HEK293 (cell line): ENCODE measurements around the gene TRAP1.

Source experiments
- CTCF ChIA-PET: fragments of 350-600 bp; formaldehyde crosslinking; extraction: SDS; loops from one replicate; lab custom pipeline; 2021; ENCODE audit warnings: antibody characterized with exemption; lab: Yijun Ruan, JAX
- POLR2A ChIA-PET: fragments of 300-600 bp; formaldehyde crosslinking; extraction: SDS; loops from one replicate; lab custom pipeline; 2020; ENCODE audit warnings: antibody characterized with exemption, inconsistent platforms; lab: Yijun Ruan, JAX
- H3K27ac ChIP-seq: fragments of 200-500 bp; sonication (Bioruptor generic); 2 replicates; pipeline ENCODE4 v1.5.1; 2014; ENCODE audit warnings: low read depth, low read length, control low read depth, inconsistent platforms; ENCODE audit errors: extremely low read depth
- H3K36me3 ChIP-seq, 2 experiments: fragments of 200-500 bp in 1 of 2; sonication (Bioruptor generic) in 1 of 2; 1 replicate in 1 of 2; 2 replicates in 1 of 2; pipeline ENCODE4 v1.5.1; 2014 to 2017; ENCODE audit warnings: inconsistent platforms in 2 of 2, low read length in 2 of 2; ENCODE audit not compliant: control insufficient read depth in 2 of 2, insufficient read depth in 1 of 2
- H3K4me1 ChIP-seq: fragments of 200-500 bp; sonication (Bioruptor generic); 2 replicates; pipeline ENCODE4 v1.5.1; 2014; ENCODE audit warnings: mild to moderate bottlenecking, low read length, inconsistent platforms; ENCODE audit not compliant: control insufficient read depth, insufficient read depth
- H3K4me3 ChIP-seq: 2 replicates; pipeline ENCODE4 v1.5.1; 2011; ENCODE audit warnings: low read depth, mild to moderate bottlenecking, control low read depth, low read length, moderate library complexity
- H3K9me3 ChIP-seq: fragments of 200-500 bp; sonication (Bioruptor generic); 2 replicates; pipeline ENCODE4 v1.5.1; 2014; ENCODE audit warnings: low read depth, low read length, inconsistent platforms; ENCODE audit not compliant: control insufficient read depth, insufficient read depth
- GLI4 ChIP-seq: fragments of 450-650 bp; formaldehyde crosslinking; IDR thresholded peaks from 2 replicates; pipeline ENCODE4 v1.5.1; 2016; ENCODE audit warnings: missing biosample characterization, missing genetic modification characterization
- KLF1 ChIP-seq: fragments of 450-650 bp; formaldehyde crosslinking; IDR thresholded peaks from 2 replicates; pipeline ENCODE4 v1.5.1; 2016; ENCODE audit warnings: missing biosample characterization, missing genetic modification characterization
- MEIS1 ChIP-seq: sonication (generic); formaldehyde crosslinking; IDR thresholded peaks from 2 replicates; pipeline ENCODE4 v1.8.1; 2022; ENCODE audit warnings: missing genetic modification reagents, mild to moderate bottlenecking, borderline replicate concordance
- SETDB1 ChIP-seq: IDR thresholded peaks from one replicate; pipeline ENCODE4 v1.6.1; 2017; ENCODE audit warnings: mild to moderate bottlenecking, low read length, moderate library complexity, mixed read lengths; ENCODE audit not compliant: insufficient read length
- SP2 ChIP-seq: fragments of 450-650 bp; formaldehyde crosslinking; IDR thresholded peaks from 2 replicates; pipeline ENCODE4 v1.5.1; 2016; ENCODE audit warnings: missing biosample characterization, missing genetic modification characterization
- SP3 ChIP-seq: fragments of 450-650 bp; formaldehyde crosslinking; IDR thresholded peaks from 2 replicates; pipeline ENCODE4 v1.5.1; 2016; ENCODE audit warnings: missing biosample characterization, missing genetic modification characterization
- ZFP69B ChIP-seq: fragments of 450-650 bp; formaldehyde crosslinking; IDR thresholded peaks from 2 replicates; pipeline ENCODE4 v1.5.1; 2016; ENCODE audit warnings: missing biosample characterization, missing genetic modification characterization
- ZNF155 ChIP-seq: fragments of 450-650 bp; formaldehyde crosslinking; IDR thresholded peaks from 2 replicates; pipeline ENCODE4 v1.5.1; 2016; ENCODE audit warnings: missing biosample characterization, missing genetic modification characterization
- ZNF157 ChIP-seq: fragments of 450-650 bp; formaldehyde crosslinking; IDR thresholded peaks from 2 replicates; pipeline ENCODE4 v1.5.1; 2016; ENCODE audit warnings: missing biosample characterization, missing genetic modification characterization
- ZNF174 ChIP-seq: fragments of 450-650 bp; formaldehyde crosslinking; IDR thresholded peaks from 2 replicates; pipeline ENCODE4 v1.5.0; 2017; ENCODE audit warnings: missing biosample characterization, mild to moderate bottlenecking, missing genetic modification characterization
- ZNF266 ChIP-seq: fragments of 450-650 bp; formaldehyde crosslinking; IDR thresholded peaks from 2 replicates; pipeline ENCODE4 v1.5.1; 2016; ENCODE audit warnings: missing biosample characterization, missing genetic modification characterization, low read depth
- ZNF302 ChIP-seq: fragments of 450-650 bp; formaldehyde crosslinking; IDR thresholded peaks from 2 replicates; pipeline ENCODE4 v1.5.1; 2016; ENCODE audit warnings: missing biosample characterization, missing genetic modification characterization, low read depth
- ZNF341 ChIP-seq: fragments of 450-650 bp; formaldehyde crosslinking; IDR thresholded peaks from 2 replicates; pipeline ENCODE4; 2016; ENCODE audit warnings: low read depth, missing biosample characterization, missing genetic modification characterization
- ZNF37A ChIP-seq: fragments of 450-650 bp; IDR thresholded peaks from 2 replicates; pipeline ENCODE4 v1.5.1; 2018; ENCODE audit warnings: missing biosample characterization, missing genetic modification characterization
- ZNF488 ChIP-seq: fragments of 450-650 bp; formaldehyde crosslinking; IDR thresholded peaks from 2 replicates; pipeline ENCODE4 v1.5.1; 2016; ENCODE audit warnings: missing biosample characterization, missing genetic modification characterization
- ZNF513 ChIP-seq: fragments of 450-650 bp; IDR thresholded peaks from 2 replicates; pipeline ENCODE4 v1.5.1; 2018; ENCODE audit warnings: missing biosample characterization, missing genetic modification characterization
- ZNF518A ChIP-seq: fragments of 450-650 bp; formaldehyde crosslinking; conservative IDR thresholded peaks from 2 replicates; pipeline ENCODE4 v1.5.1; 2016; ENCODE audit warnings: low read depth, missing biosample characterization, missing genetic modification characterization
- ZNF561 ChIP-seq: fragments of 450-650 bp; IDR thresholded peaks from 2 replicates; pipeline ENCODE4 v1.5.1; 2018; ENCODE audit warnings: missing biosample characterization, missing genetic modification characterization, borderline replicate concordance
- ZNF658 ChIP-seq: fragments of 450-650 bp; formaldehyde crosslinking; IDR thresholded peaks from 2 replicates; pipeline ENCODE4; 2016; ENCODE audit warnings: missing biosample characterization, missing genetic modification characterization
- ZNF707 ChIP-seq: fragments of 450-650 bp; formaldehyde crosslinking; IDR thresholded peaks from 2 replicates; pipeline ENCODE4 v1.5.1; 2016; ENCODE audit warnings: missing biosample characterization, missing genetic modification characterization
- ZNF768 ChIP-seq: fragments of 450-650 bp; formaldehyde crosslinking; IDR thresholded peaks from 2 replicates; pipeline ENCODE4 v1.5.1; 2018; ENCODE audit warnings: missing biosample characterization, mild to moderate bottlenecking, missing genetic modification characterization
- ZNF776 ChIP-seq: fragments of 450-650 bp; formaldehyde crosslinking; IDR thresholded peaks from 2 replicates; pipeline ENCODE4 v1.5.0; 2017; ENCODE audit warnings: missing biosample characterization, missing genetic modification characterization, borderline replicate concordance
- ZNF777 ChIP-seq: fragments of 450-650 bp; formaldehyde crosslinking; IDR thresholded peaks from 2 replicates; pipeline ENCODE4 v1.5.1; 2017; ENCODE audit warnings: missing biosample characterization, missing genetic modification characterization, borderline replicate concordance
- ZSCAN23 ChIP-seq: fragments of 450-650 bp; formaldehyde crosslinking; IDR thresholded peaks from 2 replicates; pipeline ENCODE4 v1.5.1; 2016; ENCODE audit warnings: missing biosample characterization, missing genetic modification characterization
- ZSCAN4 ChIP-seq: fragments of 450-650 bp; formaldehyde crosslinking; IDR thresholded peaks from 2 replicates; pipeline ENCODE4 v1.5.1; 2017; ENCODE audit warnings: missing biosample characterization, missing genetic modification characterization

The TRAP1 gene

GRCh38 chr16:3756113-3756512 is 38.8 kb upstream of the TRAP1 start:
- CTCF ChIA-PET = no interaction called here
- TF ChIP-seq ZNF658 (tag by site-specific recombination) (no peak), ZNF157 (no peak), ZNF561 (no peak), ZSCAN4 (tag by site-specific recombination) (no peak), ZNF513 (tag by site-specific recombination) (no peak), ZNF155 (tag by site-specific recombination) (no peak), ZNF768 (tag by site-specific recombination) (no peak), SP3 (tag by site-specific recombination) (no peak), ZFP69B (tag by site-specific recombination) (no peak), ZNF37A (tag by site-specific recombination) (no peak), MEIS1 (CRISPR knock-in tag) (no peak), KLF1 (no peak)
- Histone ChIP-seq H3K27ac (no peak overlapping the region), H3K36me3 (peaks cover 12 to 85% of the 10 kb centered on the region in 2 experiments), H3K4me1 (no peaks in the 10 kb centered on the region), H3K9me3 (no peaks in the 10 kb centered on the region), H3K4me3 (no peak overlapping the region)
- POLR2A ChIA-PET = no interaction called here

GRCh38 chr16:3755249-3755648 is 37.9 kb upstream of the TRAP1 start:
- Histone ChIP-seq H3K27ac (no peak overlapping the region), H3K4me3 (no peak overlapping the region), H3K36me3 (peaks cover 13 to 89% of the 10 kb centered on the region in 2 experiments), H3K4me1 (no peaks in the 10 kb centered on the region), H3K9me3 (no peaks in the 10 kb centered on the region)
- no peak for TF ChIP-seq ZSCAN23 (tag by site-specific recombination)
- no peak for TF ChIP-seq ZNF776
- no peak for TF ChIP-seq ZNF174 (tag by site-specific recombination)
- TF ChIP-seq ZNF707 (tag by site-specific recombination) = no peak
- no peak for TF ChIP-seq SETDB1
- no peak for TF ChIP-seq ZNF777 (tag by site-specific recombination)
- no peak for TF ChIP-seq SP2 (tag by site-specific recombination)
- TF ChIP-seq ZNF488 (tag by site-specific recombination) = no peak
- no peak for TF ChIP-seq ZNF341 (tag by site-specific recombination)
- no peak for TF ChIP-seq ZNF518A (tag by site-specific recombination)
- no peak for TF ChIP-seq GLI4 (tag by site-specific recombination)
- TF ChIP-seq ZNF302 (tag by site-specific recombination) = no peak
- TF ChIP-seq ZNF266 (tag by site-specific recombination) = no peak
- POLR2A ChIA-PET = no interaction called here
- CTCF ChIA-PET = no interaction called here
